Brain microvascular endothelial cell (primary cell): Measurements from ENCODE around the gene BRICD5.
"Not testable (repeated sequence)": the region's sequence is repeated elsewhere in the genome, so short reads cannot be mapped to it uniquely, and the experiment has no call there.

Source experiments
- DNase-seq: peaks from one replicate; pipeline ENCODE4 v3.0.0-alpha.2; 2020
- H3K27ac ChIP-seq: fragments of 250-450 bp; sonication (Bioruptor Pico); 2 replicates; pipeline ENCODE4 v1.5.1; 2020; ENCODE audit warnings: mild to moderate bottlenecking, moderate library complexity
- H3K27me3 ChIP-seq: fragments of 250-450 bp; sonication (Bioruptor Pico); replicated peaks from 2 replicates; pipeline ENCODE4 v1.5.1; 2020; ENCODE audit warnings: mild to moderate bottlenecking
- H3K36me3 ChIP-seq: fragments of 250-450 bp; sonication (Bioruptor Pico); replicated peaks from 2 replicates; pipeline ENCODE4 v1.5.1; 2020; ENCODE audit warnings: mild to moderate bottlenecking
- H3K4me3 ChIP-seq: 2 replicates; pipeline ENCODE4 v1.5.1; 2011; ENCODE audit warnings: low read depth, mild to moderate bottlenecking, control low read depth, low read length, moderate library complexity
- in situ Hi-C: cut with HindIII; loops from 2 replicates; pipeline ENCODE4 v1.10.0; 2017; ENCODE audit warnings: low sequenced_read_pairs, low pct_ligation_motif_present
- TF ChIP-seq, protein P1 (sequence below): IDR thresholded peaks from 2 replicates; pipeline ENCODE4 v1.5.1; 2011; ENCODE audit warnings: low read depth, mild to moderate bottlenecking, moderate library complexity, low read length, control low read depth, inconsistent platforms; ENCODE audit errors: missing control alignments

The BRICD5 gene

GRCh38 chr16:2244301-2244700 is 33.6 kb upstream of the BRICD5 start:
- no peak for DNase-seq
- TF ChIP-seq, protein P1, sequence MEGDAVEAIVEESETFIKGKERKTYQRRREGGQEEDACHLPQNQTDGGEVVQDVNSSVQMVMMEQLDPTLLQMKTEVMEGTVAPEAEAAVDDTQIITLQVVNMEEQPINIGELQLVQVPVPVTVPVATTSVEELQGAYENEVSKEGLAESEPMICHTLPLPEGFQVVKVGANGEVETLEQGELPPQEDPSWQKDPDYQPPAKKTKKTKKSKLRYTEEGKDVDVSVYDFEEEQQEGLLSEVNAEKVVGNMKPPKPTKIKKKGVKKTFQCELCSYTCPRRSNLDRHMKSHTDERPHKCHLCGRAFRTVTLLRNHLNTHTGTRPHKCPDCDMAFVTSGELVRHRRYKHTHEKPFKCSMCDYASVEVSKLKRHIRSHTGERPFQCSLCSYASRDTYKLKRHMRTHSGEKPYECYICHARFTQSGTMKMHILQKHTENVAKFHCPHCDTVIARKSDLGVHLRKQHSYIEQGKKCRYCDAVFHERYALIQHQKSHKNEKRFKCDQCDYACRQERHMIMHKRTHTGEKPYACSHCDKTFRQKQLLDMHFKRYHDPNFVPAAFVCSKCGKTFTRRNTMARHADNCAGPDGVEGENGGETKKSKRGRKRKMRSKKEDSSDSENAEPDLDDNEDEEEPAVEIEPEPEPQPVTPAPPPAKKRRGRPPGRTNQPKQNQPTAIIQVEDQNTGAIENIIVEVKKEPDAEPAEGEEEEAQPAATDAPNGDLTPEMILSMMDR, result peak; percentile 35
- Histone ChIP-seq H3K36me3 (peaks cover 43% of the 10 kb centered on the region), H3K27ac (no peak overlapping the region), H3K4me3 (no peak overlapping the region), H3K27me3 (no peaks in the 10 kb centered on the region)
- in situ Hi-C loops, result no loop called here

DNA sequence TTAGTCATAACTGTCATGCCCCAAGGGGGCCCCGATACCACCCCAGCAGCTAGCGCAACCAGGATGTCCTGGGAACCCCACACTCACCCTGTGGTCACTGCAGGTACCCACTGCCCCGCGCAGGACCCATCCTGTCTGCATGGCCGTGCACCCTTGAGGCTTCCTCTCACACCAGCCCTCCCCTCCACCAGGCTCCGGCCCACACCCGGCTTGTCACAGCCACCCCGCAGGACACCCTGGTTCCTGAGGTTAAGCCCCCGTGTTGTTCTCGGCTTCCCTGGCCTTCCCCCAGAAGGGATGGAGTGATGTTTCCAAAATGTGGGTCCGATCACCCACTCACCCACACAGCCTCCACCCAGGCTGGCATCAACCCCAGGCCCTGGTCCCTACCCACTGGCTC is 33.1 kb upstream of the BRICD5 start:
- H3K4me3 ChIP-seq, result no peak overlapping the region
- TF ChIP-seq, protein P1, result no peak
- no peaks in the 10 kb centered on the region for H3K27me3 ChIP-seq
- H3K36me3 ChIP-seq, result peaks cover 43% of the 10 kb centered on the region
- DNase-seq, result no peak
- in situ Hi-C loops, result no loop called here
- H3K27ac ChIP-seq, result no peak overlapping the region

DNA sequence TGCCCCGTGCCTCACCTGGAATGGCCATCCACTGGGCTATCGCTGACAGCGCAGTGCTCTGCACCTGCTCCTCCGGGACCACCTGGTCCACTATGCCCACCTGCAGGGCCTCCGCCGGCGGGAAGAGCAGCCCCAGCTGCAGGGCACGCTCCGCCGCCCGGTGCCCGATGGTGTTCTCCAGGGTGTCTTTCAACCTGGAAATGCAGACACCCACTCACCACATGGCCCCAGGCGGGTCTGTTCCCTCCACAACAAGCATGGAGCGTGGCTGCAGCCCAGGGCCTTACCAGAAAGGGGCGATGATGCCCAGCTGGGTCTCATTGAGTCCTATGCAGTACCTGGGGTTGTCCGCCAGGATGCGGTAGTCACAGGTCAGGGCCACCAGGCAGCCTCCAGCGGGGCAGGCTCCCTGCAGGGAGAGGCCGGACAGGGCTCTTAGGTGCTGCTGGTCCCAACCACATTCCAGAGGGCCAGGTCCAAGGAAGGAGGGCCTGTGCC is 32.4 kb upstream of the BRICD5 start:
- Histone ChIP-seq H3K27ac (no peak overlapping the region), H3K36me3 (peaks cover 43% of the 10 kb centered on the region), H3K4me3 (no peak overlapping the region), H3K27me3 (no peaks in the 10 kb centered on the region)
- TF ChIP-seq, protein P1, result peak; percentile 9
- in situ Hi-C loops, result no loop called here
- DNase-seq, result no peak

DNA sequence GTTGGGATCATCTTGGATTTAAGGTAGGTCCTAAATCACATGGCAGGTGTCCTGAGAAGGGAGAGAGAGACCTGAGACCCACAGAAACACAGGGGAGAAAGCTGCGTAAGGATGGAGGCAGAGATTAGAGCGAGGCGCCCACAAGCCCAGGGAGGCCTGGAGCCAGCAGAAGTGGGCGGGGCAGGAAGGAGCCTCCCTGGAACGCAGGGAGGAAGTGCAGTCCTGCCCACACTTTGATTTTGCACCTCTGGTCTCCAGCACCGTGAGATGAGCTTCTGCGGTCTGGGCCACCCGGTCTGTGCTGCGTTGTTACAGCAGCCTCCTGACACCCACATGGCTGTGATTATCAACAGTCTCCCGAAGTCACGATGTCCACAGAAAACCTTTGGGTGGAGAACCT is 31.9 kb upstream of the BRICD5 start:
- peaks cover 43% of the 10 kb centered on the region for H3K36me3 ChIP-seq
- no peaks in the 10 kb centered on the region for H3K27me3 ChIP-seq
- TF ChIP-seq, protein P1, result no peak
- no peak for DNase-seq
- in situ Hi-C loops, result no loop called here
- no peak overlapping the region for H3K27ac ChIP-seq
- no peak overlapping the region for H3K4me3 ChIP-seq

DNA sequence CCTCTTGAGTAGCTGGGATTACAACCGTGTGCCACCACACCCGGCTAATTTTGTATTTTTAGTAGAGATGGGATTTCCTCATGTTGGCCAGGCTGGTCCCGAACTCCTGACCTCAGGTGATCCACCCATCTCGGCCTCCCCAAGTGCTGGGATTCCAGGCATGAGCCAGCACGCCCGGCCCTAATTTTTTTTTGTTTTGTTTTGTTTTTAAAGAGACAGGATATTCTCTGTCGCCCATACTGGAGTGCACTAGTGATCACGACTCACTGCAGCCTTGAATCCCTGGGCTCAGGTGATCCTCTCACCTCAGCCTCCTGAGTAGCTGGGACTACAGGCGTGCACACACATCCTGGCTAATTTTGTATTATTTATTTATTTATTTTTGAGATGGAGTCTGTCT is 29.7 kb upstream of the BRICD5 start:
- in situ Hi-C loops, H3K27ac ChIP-seq, H3K4me3 ChIP-seq, H3K27me3 ChIP-seq, DNase-seq: not testable (repeated sequence)
- H3K36me3 ChIP-seq, result peaks cover 31% of the 10 kb centered on the region

GRCh38 chr16:2238838-2239675 is 28.4 kb upstream of the BRICD5 start:
- Histone ChIP-seq H3K27me3 (peaks cover 5% of the 10 kb centered on the region), H3K4me3 (no peak overlapping the region), H3K27ac (no peak overlapping the region), H3K36me3 (peaks cover 30% of the 10 kb centered on the region)
- TF ChIP-seq, protein P1, result no peak
- in situ Hi-C loops, result no loop called here
- no peak for DNase-seq
